ENCODE measurements around the gene MMP28.

GRCh38 chr17:35795871-35796265 lies 427 bp upstream of the MMP28 start:
- TF ChIP-seq REST (IDR thresholded peaks at IDR 0.05; ENCODE audit: low read depth) (no peak), NFIC (IDR thresholded peaks at IDR 0.05) (no peak), RAD21 (IDR thresholded peaks at IDR 0.05; ENCODE audit: low read depth) (no peak), TAF1 (IDR thresholded peaks at IDR 0.05; ENCODE audit: low read depth) (no peak), MAX (IDR thresholded peaks at IDR 0.05) (no peak), YY1 (IDR thresholded peaks at IDR 0.05; ENCODE audit: low read depth) (no peak), TEAD4 (IDR thresholded peaks at IDR 0.05) (no peak), EP300 (IDR thresholded peaks at IDR 0.05; ENCODE audit: borderline replicate concordance) (no peak), FOXM1 (IDR thresholded peaks at IDR 0.05; ENCODE audit: borderline replicate concordance, low read depth) (no peak), TCF12 (IDR thresholded peaks at IDR 0.05; ENCODE audit: low read depth) (no peak), CEBPB (IDR thresholded peaks at IDR 0.05) (no peak), ZBTB7A (IDR thresholded peaks at IDR 0.05; ENCODE audit: low read depth) (no peak), CREB1 (IDR thresholded peaks at IDR 0.05; ENCODE audit: low read depth) (no peak)
